ENCODE results near the gene SIRPB2.

Gene SIRPB2

GRCh38 chr20:1477896-1478490 lies 13.2 kb downstream of the SIRPB2 start:
- no peak for DNase-seq (ENCODE audit: low spot score)

GRCh38 chr20:1474817-1475603 lies 16.2 kb downstream of the SIRPB2 start:
- no peak for DNase-seq (ENCODE audit: low spot score)
- TF ChIP-seq, protein P1, sequence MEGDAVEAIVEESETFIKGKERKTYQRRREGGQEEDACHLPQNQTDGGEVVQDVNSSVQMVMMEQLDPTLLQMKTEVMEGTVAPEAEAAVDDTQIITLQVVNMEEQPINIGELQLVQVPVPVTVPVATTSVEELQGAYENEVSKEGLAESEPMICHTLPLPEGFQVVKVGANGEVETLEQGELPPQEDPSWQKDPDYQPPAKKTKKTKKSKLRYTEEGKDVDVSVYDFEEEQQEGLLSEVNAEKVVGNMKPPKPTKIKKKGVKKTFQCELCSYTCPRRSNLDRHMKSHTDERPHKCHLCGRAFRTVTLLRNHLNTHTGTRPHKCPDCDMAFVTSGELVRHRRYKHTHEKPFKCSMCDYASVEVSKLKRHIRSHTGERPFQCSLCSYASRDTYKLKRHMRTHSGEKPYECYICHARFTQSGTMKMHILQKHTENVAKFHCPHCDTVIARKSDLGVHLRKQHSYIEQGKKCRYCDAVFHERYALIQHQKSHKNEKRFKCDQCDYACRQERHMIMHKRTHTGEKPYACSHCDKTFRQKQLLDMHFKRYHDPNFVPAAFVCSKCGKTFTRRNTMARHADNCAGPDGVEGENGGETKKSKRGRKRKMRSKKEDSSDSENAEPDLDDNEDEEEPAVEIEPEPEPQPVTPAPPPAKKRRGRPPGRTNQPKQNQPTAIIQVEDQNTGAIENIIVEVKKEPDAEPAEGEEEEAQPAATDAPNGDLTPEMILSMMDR (IDR thresholded peaks at IDR 0.05; ENCODE audit: poor library complexity, severe bottlenecking) = peak; percentile 79
- peak overlapping the region; percentile 45 for H3K27ac ChIP-seq (ENCODE audit: poor library complexity, severe bottlenecking)
- H3K27me3 ChIP-seq (ENCODE audit: insufficient read depth, poor library complexity, severe bottlenecking) = no peaks in the 10 kb centered on the region
- H3K9me3 ChIP-seq (ENCODE audit: severe bottlenecking) = no peaks in the 10 kb centered on the region
- no peaks in the 10 kb centered on the region for H3K36me3 ChIP-seq (ENCODE audit: low read depth)
- peak; percentile 67 for ATAC-seq (ENCODE audit: low read depth)
- no peak overlapping the region for H3K4me3 ChIP-seq (ENCODE audit: severe bottlenecking)
- peaks cover 37% of the 10 kb centered on the region for H3K4me1 ChIP-seq (ENCODE audit: insufficient read depth, poor library complexity, severe bottlenecking)

More at GRCh38 chr20:1477896-1478490, 13.2 kb downstream of the SIRPB2 start:
- peak overlapping the region; percentile 96 for H3K27ac ChIP-seq (ENCODE audit: poor library complexity, severe bottlenecking)
- H3K4me3 ChIP-seq (ENCODE audit: severe bottlenecking) = no peak overlapping the region
- ATAC-seq (ENCODE audit: low read depth) = peak; percentile 55
- TF ChIP-seq, protein P1 (IDR thresholded peaks at IDR 0.05; ENCODE audit: poor library complexity, severe bottlenecking) = no peak
- no peaks in the 10 kb centered on the region for H3K36me3 ChIP-seq (ENCODE audit: low read depth)
- no peaks in the 10 kb centered on the region for H3K27me3 ChIP-seq (ENCODE audit: insufficient read depth, poor library complexity, severe bottlenecking)
- peaks cover 29% of the 10 kb centered on the region for H3K4me1 ChIP-seq (ENCODE audit: insufficient read depth, poor library complexity, severe bottlenecking)
- H3K9me3 ChIP-seq (ENCODE audit: severe bottlenecking) = no peaks in the 10 kb centered on the region

- Histone ChIP-seq H3K27me3 (ENCODE audit: insufficient read depth, poor library complexity, severe bottlenecking) (no peaks in the 10 kb centered on the region), H3K9me3 (ENCODE audit: severe bottlenecking) (no peaks in the 10 kb centered on the region), H3K4me1 (ENCODE audit: insufficient read depth, poor library complexity, severe bottlenecking) (peaks cover 41% of the 10 kb centered on the region), H3K36me3 (ENCODE audit: low read depth) (no peaks in the 10 kb centered on the region), H3K4me3 (ENCODE audit: severe bottlenecking) (no peak overlapping the region), H3K27ac (ENCODE audit: poor library complexity, severe bottlenecking) (peak overlapping the region; percentile 45)
- no peak for DNase-seq (ENCODE audit: low spot score)
- no peak for ATAC-seq (ENCODE audit: low read depth)
- TF ChIP-seq, protein P1 (IDR thresholded peaks at IDR 0.05; ENCODE audit: poor library complexity, severe bottlenecking) = no peak
Observed at GRCh38 chr20:1474325-1474724, 16.9 kb downstream of the SIRPB2 start.

- Histone ChIP-seq H3K27ac (ENCODE audit: poor library complexity, severe bottlenecking) (no peak overlapping the region), H3K27me3 (ENCODE audit: insufficient read depth, poor library complexity, severe bottlenecking) (no peaks in the 10 kb centered on the region), H3K36me3 (ENCODE audit: low read depth) (no peaks in the 10 kb centered on the region), H3K9me3 (ENCODE audit: severe bottlenecking) (no peaks in the 10 kb centered on the region), H3K4me3 (ENCODE audit: severe bottlenecking) (no peak overlapping the region), H3K4me1 (ENCODE audit: insufficient read depth, poor library complexity, severe bottlenecking) (peaks cover 33% of the 10 kb centered on the region)
- TF ChIP-seq, protein P1 (IDR thresholded peaks at IDR 0.05; ENCODE audit: poor library complexity, severe bottlenecking) = no peak
- no peak for DNase-seq (ENCODE audit: low spot score)
- ATAC-seq (ENCODE audit: low read depth) = no peak
Observed at GRCh38 chr20:1473246-1474220, 17.7 kb downstream of the SIRPB2 start.

Data from RWPE2 (cell line).